ENCODE data around the gene ARHGEF33. TPM values are rescaled to one million over a fixed set of nuclear protein-coding genes. Genes with fewer than 3 reads are reported as not detected.

ARHGEF33 gene
- total RNA-seq, 3 donors from 2014 or later, result 0.10 to 1.5 (median 0.29) TPM

DNA sequence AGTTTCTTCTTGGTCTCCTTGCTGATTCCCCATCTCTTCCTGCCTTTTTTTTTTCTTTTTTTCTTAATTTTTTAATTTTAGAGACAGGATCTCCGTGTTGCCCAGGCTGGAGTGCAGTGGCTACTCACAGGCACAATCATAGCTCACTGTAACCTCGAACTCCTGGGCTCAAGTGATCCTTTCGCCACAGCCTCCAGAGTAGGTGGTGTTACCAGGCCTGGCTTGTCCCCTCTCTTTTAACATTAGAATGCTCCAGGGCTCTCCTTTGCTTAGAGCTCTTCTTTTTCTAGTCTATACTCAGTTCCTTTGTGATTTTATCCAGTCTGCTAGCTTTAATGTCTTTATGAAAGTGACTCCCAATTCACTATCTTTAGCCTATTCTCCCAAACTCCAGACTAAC is 89.2 kb downstream of the ARHGEF33 start:
- intact Hi-C loops (cut with DNase I, micrococcal nuclease), result no loop called here
- H3K36me3 ChIP-seq (ENCODE audit: low read depth), result no peaks in the 10 kb centered on the region
- ATAC-seq, result no peak
- H3K4me1 ChIP-seq (ENCODE audit: low read depth), result no peaks in the 10 kb centered on the region
- no peaks in the 10 kb centered on the region for H3K9me3 ChIP-seq
- no peak for DNase-seq
- TF ChIP-seq, protein P1, sequence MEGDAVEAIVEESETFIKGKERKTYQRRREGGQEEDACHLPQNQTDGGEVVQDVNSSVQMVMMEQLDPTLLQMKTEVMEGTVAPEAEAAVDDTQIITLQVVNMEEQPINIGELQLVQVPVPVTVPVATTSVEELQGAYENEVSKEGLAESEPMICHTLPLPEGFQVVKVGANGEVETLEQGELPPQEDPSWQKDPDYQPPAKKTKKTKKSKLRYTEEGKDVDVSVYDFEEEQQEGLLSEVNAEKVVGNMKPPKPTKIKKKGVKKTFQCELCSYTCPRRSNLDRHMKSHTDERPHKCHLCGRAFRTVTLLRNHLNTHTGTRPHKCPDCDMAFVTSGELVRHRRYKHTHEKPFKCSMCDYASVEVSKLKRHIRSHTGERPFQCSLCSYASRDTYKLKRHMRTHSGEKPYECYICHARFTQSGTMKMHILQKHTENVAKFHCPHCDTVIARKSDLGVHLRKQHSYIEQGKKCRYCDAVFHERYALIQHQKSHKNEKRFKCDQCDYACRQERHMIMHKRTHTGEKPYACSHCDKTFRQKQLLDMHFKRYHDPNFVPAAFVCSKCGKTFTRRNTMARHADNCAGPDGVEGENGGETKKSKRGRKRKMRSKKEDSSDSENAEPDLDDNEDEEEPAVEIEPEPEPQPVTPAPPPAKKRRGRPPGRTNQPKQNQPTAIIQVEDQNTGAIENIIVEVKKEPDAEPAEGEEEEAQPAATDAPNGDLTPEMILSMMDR (IDR thresholded peaks at IDR 0.05), result no peak
- no peak overlapping the region for H3K4me3 ChIP-seq

DNA sequence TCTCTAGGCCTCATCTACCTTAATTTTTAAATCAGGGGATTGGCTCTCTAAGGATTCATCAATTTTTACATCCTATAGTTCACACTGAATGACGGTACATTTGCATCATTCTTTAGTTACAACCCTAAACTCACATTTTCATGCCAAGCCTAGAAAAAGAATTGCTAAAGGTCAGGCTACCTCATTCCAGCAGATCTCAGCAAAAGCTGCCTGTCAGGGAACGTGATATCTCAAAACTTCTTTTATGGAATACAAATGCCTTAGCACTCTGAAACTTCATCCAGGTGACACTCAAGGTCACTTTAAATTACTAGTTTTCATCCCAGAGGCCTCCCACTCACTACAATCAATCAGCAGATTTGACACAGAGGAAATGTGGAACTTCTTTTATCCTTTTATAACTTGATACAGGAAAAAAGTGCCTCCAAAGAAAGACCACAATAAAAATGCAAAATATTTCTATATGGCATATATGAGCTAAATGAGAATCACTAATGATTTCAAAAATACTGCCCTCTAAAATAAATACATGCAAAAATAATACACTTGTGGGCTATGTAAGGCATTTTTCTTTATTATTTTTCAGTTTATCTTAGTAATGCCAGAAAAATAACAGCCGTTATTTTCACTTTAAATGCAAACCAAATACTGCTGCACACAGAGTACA is 91.5 kb downstream of the ARHGEF33 start:
- ATAC-seq, result no peak
- no peaks in the 10 kb centered on the region for H3K4me1 ChIP-seq (ENCODE audit: low read depth)
- DNase-seq, result no peak
- TF ChIP-seq, protein P1 (IDR thresholded peaks at IDR 0.05), result no peak
- intact Hi-C loops (cut with DNase I, micrococcal nuclease), result no loop called here
- H3K36me3 ChIP-seq (ENCODE audit: low read depth), result no peaks in the 10 kb centered on the region
- no peak overlapping the region for H3K4me3 ChIP-seq
- H3K9me3 ChIP-seq, result no peaks in the 10 kb centered on the region

DNA sequence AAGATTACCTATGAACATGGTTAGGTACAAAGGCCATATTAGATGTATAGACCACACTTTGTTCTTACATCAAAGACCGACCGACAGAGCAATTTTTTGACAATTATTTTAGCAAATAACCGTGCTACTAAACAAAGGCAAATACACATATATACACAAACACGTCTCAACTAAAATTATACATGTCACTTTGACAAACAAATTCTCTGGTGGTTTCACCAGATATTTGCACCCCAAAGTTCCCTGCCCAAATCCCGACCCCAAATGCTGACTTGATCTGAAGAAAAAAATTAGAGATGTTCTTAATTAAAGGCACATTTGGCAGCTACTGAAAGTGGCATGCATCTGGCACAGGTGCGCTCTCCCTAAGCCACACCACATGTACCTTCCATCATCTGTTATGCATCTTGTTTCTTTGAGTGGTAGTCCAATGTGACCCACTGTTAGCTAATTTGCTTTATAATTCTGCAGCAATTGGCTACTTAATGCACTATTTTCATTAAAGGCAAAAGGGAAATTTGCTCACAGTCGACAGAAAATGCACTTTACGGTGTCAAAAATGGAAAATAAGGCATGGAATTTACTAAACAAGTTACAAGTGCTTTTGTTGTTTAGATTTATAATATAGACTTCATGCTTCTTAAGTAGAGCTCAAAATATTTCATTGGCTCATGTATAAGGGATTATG is 92.1 kb downstream of the ARHGEF33 start:
- intact Hi-C loops (cut with DNase I, micrococcal nuclease), result no loop called here
- no peaks in the 10 kb centered on the region for H3K36me3 ChIP-seq (ENCODE audit: low read depth)
- no peaks in the 10 kb centered on the region for H3K9me3 ChIP-seq
- no peaks in the 10 kb centered on the region for H3K4me1 ChIP-seq (ENCODE audit: low read depth)
- DNase-seq (no peak), ATAC-seq (no peak)
- TF ChIP-seq, protein P1 (IDR thresholded peaks at IDR 0.05), result no peak
- H3K4me3 ChIP-seq, result no peak overlapping the region

GRCh38 chr2:38982498-38982897 is 92.8 kb downstream of the ARHGEF33 start:
- DNase-seq, result no peak
- no peak overlapping the region for H3K4me3 ChIP-seq
- intact Hi-C loops (cut with DNase I, micrococcal nuclease), result no loop called here
- H3K36me3 ChIP-seq (ENCODE audit: low read depth), result no peaks in the 10 kb centered on the region
- ATAC-seq, result no peak
- TF ChIP-seq, protein P1 (IDR thresholded peaks at IDR 0.05), result no peak
- H3K4me1 ChIP-seq (ENCODE audit: low read depth), result no peaks in the 10 kb centered on the region
- no peaks in the 10 kb centered on the region for H3K9me3 ChIP-seq

DNA sequence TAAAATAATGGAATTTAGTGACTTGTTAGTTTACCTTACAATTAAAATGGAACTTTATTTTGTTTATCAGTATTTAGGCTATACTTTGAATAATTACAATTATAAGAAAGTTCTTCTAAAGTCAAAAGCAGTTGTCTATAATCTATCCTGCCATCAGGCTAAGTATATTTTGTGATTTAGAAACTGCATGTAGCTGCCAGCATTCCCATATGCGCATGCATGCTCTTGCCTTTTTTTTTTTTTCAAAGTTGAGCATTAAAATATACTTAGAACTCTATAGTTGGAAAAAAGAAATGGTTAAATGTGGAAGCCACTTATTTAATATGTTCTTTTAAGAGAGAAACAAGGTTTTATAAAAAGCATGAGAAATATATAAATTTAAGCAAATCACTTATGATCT is 99.0 kb downstream of the ARHGEF33 start:
- intact Hi-C loops (cut with DNase I, micrococcal nuclease), result no loop called here
- TF ChIP-seq, protein P1 (IDR thresholded peaks at IDR 0.05), result no peak
- no peaks in the 10 kb centered on the region for H3K36me3 ChIP-seq (ENCODE audit: low read depth)
- no peaks in the 10 kb centered on the region for H3K4me1 ChIP-seq (ENCODE audit: low read depth)
- no peak overlapping the region for H3K4me3 ChIP-seq
- ATAC-seq (no peak), DNase-seq (no peak)
- H3K9me3 ChIP-seq, result no peaks in the 10 kb centered on the region

Data from mucosa of descending colon (tissue), 3 donors.